ENCODE measurements around the gene GPR137C.

The GPR137C gene

GRCh38 chr14:52661314-52661713 is 108.7 kb downstream of the GPR137C start:
- Histone ChIP-seq H3K4me2 (ENCODE audit: low read length) (no peak overlapping the region), H2BK12ac (ENCODE audit: low read length) (no peak overlapping the region), H3K23ac (ENCODE audit: low read length) (no peak overlapping the region), H3K27me3 (ENCODE audit: insufficient read depth, low read length) (no peaks in the 10 kb centered on the region), H2AFZ (ENCODE audit: insufficient read depth, low read length, poor library complexity) (no peak overlapping the region), H2BK120ac (ENCODE audit: insufficient read depth, low read length, poor library complexity) (no peak overlapping the region), H3K36me3 (ENCODE audit: control insufficient read depth in 1 of 2, insufficient read depth in 2 of 2, low read length in 2 of 2) (no peaks in the 10 kb centered on the region), H3K4me3 (ENCODE audit: low read depth, low read length) (no peak overlapping the region), H3K27ac (ENCODE audit: low read depth, low read length) (no peak overlapping the region), H2BK5ac (ENCODE audit: low read depth, low read length, poor library complexity) (no peak overlapping the region), H2AK5ac (ENCODE audit: low read length) (no peak overlapping the region), H3K79me1 (ENCODE audit: low read length) (no peaks in the 10 kb centered on the region), H3K9me3 (ENCODE audit: insufficient read depth, low read depth, low read length) (no peaks in the 10 kb centered on the region), H3K14ac (ENCODE audit: low read length) (no peak overlapping the region), H3K4me1 (ENCODE audit: control insufficient read depth in 1 of 2, insufficient read depth in 2 of 2, low read length in 2 of 2) (no peaks in the 10 kb centered on the region), H4K91ac (ENCODE audit: low read depth, low read length) (no peak overlapping the region), H3K9ac (ENCODE audit: low read length) (no peak overlapping the region), H4K8ac (ENCODE audit: low read depth, low read length) (no peak overlapping the region), H3K4ac (ENCODE audit: low read depth, low read length) (no peak overlapping the region), H3K79me2 (ENCODE audit: control insufficient read depth, insufficient read depth, low read length, poor library complexity) (no peaks in the 10 kb centered on the region), H4K12ac (ENCODE audit: low read depth, low read length) (no peak overlapping the region), H3K18ac (ENCODE audit: low read length) (no peak overlapping the region)
- DNase-seq: no peak
- WGBS (ENCODE audit: extremely low coverage, insufficient coverage, insufficient read length): no CpG with 5 or more reads among the region's 2 CpGs

GRCh38 chr14:52663850-52664249 is 111.2 kb downstream of the GPR137C start:
- no peaks in the 10 kb centered on the region for H3K9me3 ChIP-seq (ENCODE audit: insufficient read depth, low read depth, low read length)
- H4K8ac ChIP-seq (ENCODE audit: low read depth, low read length): no peak overlapping the region
- no peak overlapping the region for H4K12ac ChIP-seq (ENCODE audit: low read depth, low read length)
- H3K4me3 ChIP-seq (ENCODE audit: low read depth, low read length): no peak overlapping the region
- no peaks in the 10 kb centered on the region for H3K79me1 ChIP-seq (ENCODE audit: low read length)
- H3K36me3 ChIP-seq (ENCODE audit: control insufficient read depth in 1 of 2, insufficient read depth in 2 of 2, low read length in 2 of 2): peaks cover 0 to 3% of the 10 kb centered on the region in 2 experiments
- H3K9ac ChIP-seq (ENCODE audit: low read length): no peak overlapping the region
- no peak overlapping the region for H3K27ac ChIP-seq (ENCODE audit: low read depth, low read length)
- no peak overlapping the region for H3K14ac ChIP-seq (ENCODE audit: low read length)
- no peaks in the 10 kb centered on the region for H3K79me2 ChIP-seq (ENCODE audit: control insufficient read depth, insufficient read depth, low read length, poor library complexity)
- no peak overlapping the region for H2AFZ ChIP-seq (ENCODE audit: insufficient read depth, low read length, poor library complexity)
- no peak overlapping the region for H2BK12ac ChIP-seq (ENCODE audit: low read length)
- no peaks in the 10 kb centered on the region for H3K27me3 ChIP-seq (ENCODE audit: insufficient read depth, low read length)
- H2AK5ac ChIP-seq (ENCODE audit: low read length): no peak overlapping the region
- no CpG with 5 or more reads among the region's 2 CpGs for WGBS (ENCODE audit: extremely low coverage, insufficient coverage, insufficient read length)
- no peak overlapping the region for H2BK120ac ChIP-seq (ENCODE audit: insufficient read depth, low read length, poor library complexity)
- no peak overlapping the region for H3K23ac ChIP-seq (ENCODE audit: low read length)
- no peaks in the 10 kb centered on the region for H3K4me1 ChIP-seq (ENCODE audit: control insufficient read depth in 1 of 2, insufficient read depth in 2 of 2, low read length in 2 of 2)
- DNase-seq: no peak
- H3K4ac ChIP-seq (ENCODE audit: low read depth, low read length): no peak overlapping the region
- no peak overlapping the region for H3K18ac ChIP-seq (ENCODE audit: low read length)
- H2BK5ac ChIP-seq (ENCODE audit: low read depth, low read length, poor library complexity): no peak overlapping the region
- H3K4me2 ChIP-seq (ENCODE audit: low read length): no peak overlapping the region
- no peak overlapping the region for H4K91ac ChIP-seq (ENCODE audit: low read depth, low read length)

GRCh38 chr14:52678591-52678990 is 126.0 kb downstream of the GPR137C start:
- no peak overlapping the region for H4K12ac ChIP-seq (ENCODE audit: low read depth, low read length)
- H2BK5ac ChIP-seq (ENCODE audit: low read depth, low read length, poor library complexity): no peak overlapping the region
- no peaks in the 10 kb centered on the region for H3K36me3 ChIP-seq (ENCODE audit: control insufficient read depth in 1 of 2, insufficient read depth in 2 of 2, low read length in 2 of 2)
- H3K23ac ChIP-seq (ENCODE audit: low read length): no peak overlapping the region
- H2AFZ ChIP-seq (ENCODE audit: insufficient read depth, low read length, poor library complexity): no peak overlapping the region
- no peak overlapping the region for H3K18ac ChIP-seq (ENCODE audit: low read length)
- no peak overlapping the region for H2BK12ac ChIP-seq (ENCODE audit: low read length)
- no peak overlapping the region for H4K91ac ChIP-seq (ENCODE audit: low read depth, low read length)
- no CpG with 5 or more reads among the region's 2 CpGs for WGBS (ENCODE audit: extremely low coverage, insufficient coverage, insufficient read length)
- H3K79me2 ChIP-seq (ENCODE audit: control insufficient read depth, insufficient read depth, low read length, poor library complexity): no peaks in the 10 kb centered on the region
- no peak overlapping the region for H4K8ac ChIP-seq (ENCODE audit: low read depth, low read length)
- no peak overlapping the region for H3K4ac ChIP-seq (ENCODE audit: low read depth, low read length)
- H3K9me3 ChIP-seq (ENCODE audit: insufficient read depth, low read depth, low read length): no peaks in the 10 kb centered on the region
- H2BK120ac ChIP-seq (ENCODE audit: insufficient read depth, low read length, poor library complexity): no peak overlapping the region
- H3K4me1 ChIP-seq (ENCODE audit: control insufficient read depth in 1 of 2, insufficient read depth in 2 of 2, low read length in 2 of 2): no peaks in the 10 kb centered on the region
- DNase-seq: peak in 1 of 2 donors; percentile 14
- H2AK5ac ChIP-seq (ENCODE audit: low read length): no peak overlapping the region
- H3K4me2 ChIP-seq (ENCODE audit: low read length): no peak overlapping the region
- no peak overlapping the region for H3K27ac ChIP-seq (ENCODE audit: low read depth, low read length)
- no peaks in the 10 kb centered on the region for H3K79me1 ChIP-seq (ENCODE audit: low read length)
- no peaks in the 10 kb centered on the region for H3K27me3 ChIP-seq (ENCODE audit: insufficient read depth, low read length)
- H3K4me3 ChIP-seq (ENCODE audit: low read depth, low read length): no peak overlapping the region
- no peak overlapping the region for H3K14ac ChIP-seq (ENCODE audit: low read length)
- H3K9ac ChIP-seq (ENCODE audit: low read length): no peak overlapping the region

- H3K4ac ChIP-seq (ENCODE audit: low read depth, low read length): no peak overlapping the region
- H3K9ac ChIP-seq (ENCODE audit: low read length): no peak overlapping the region
- no peaks in the 10 kb centered on the region for H3K27me3 ChIP-seq (ENCODE audit: insufficient read depth, low read length)
- no peak overlapping the region for H2BK5ac ChIP-seq (ENCODE audit: low read depth, low read length, poor library complexity)
- H3K14ac ChIP-seq (ENCODE audit: low read length): no peak overlapping the region
- no peak overlapping the region for H4K91ac ChIP-seq (ENCODE audit: low read depth, low read length)
- H3K9me3 ChIP-seq (ENCODE audit: insufficient read depth, low read depth, low read length): no peaks in the 10 kb centered on the region
- no peak overlapping the region for H4K12ac ChIP-seq (ENCODE audit: low read depth, low read length)
- H2BK120ac ChIP-seq (ENCODE audit: insufficient read depth, low read length, poor library complexity): no peak overlapping the region
- H2AFZ ChIP-seq (ENCODE audit: insufficient read depth, low read length, poor library complexity): no peak overlapping the region
- no peak overlapping the region for H3K4me3 ChIP-seq (ENCODE audit: low read depth, low read length)
- no peaks in the 10 kb centered on the region for H3K36me3 ChIP-seq (ENCODE audit: control insufficient read depth in 1 of 2, insufficient read depth in 2 of 2, low read length in 2 of 2)
- WGBS (ENCODE audit: extremely low coverage, insufficient coverage, insufficient read length): no CpG with 5 or more reads among the region's 2 CpGs
- no peak overlapping the region for H3K4me2 ChIP-seq (ENCODE audit: low read length)
- no peaks in the 10 kb centered on the region for H3K79me1 ChIP-seq (ENCODE audit: low read length)
- H2AK5ac ChIP-seq (ENCODE audit: low read length): no peak overlapping the region
- H3K79me2 ChIP-seq (ENCODE audit: control insufficient read depth, insufficient read depth, low read length, poor library complexity): no peaks in the 10 kb centered on the region
- H3K27ac ChIP-seq (ENCODE audit: low read depth, low read length): no peak overlapping the region
- H4K8ac ChIP-seq (ENCODE audit: low read depth, low read length): no peak overlapping the region
- no peak for DNase-seq
- H3K4me1 ChIP-seq (ENCODE audit: control insufficient read depth in 1 of 2, insufficient read depth in 2 of 2, low read length in 2 of 2): no peaks in the 10 kb centered on the region
- H2BK12ac ChIP-seq (ENCODE audit: low read length): no peak overlapping the region
- H3K23ac ChIP-seq (ENCODE audit: low read length): no peak overlapping the region
- H3K18ac ChIP-seq (ENCODE audit: low read length): no peak overlapping the region
These were observed 131.4 kb downstream of the GPR137C start for GRCh38 chr14:52683985-52684520.
